SKM-1 (cell line): Measurements from ENCODE around the gene TP53I13.
A peak's percentile ranks its signal among the peaks of the same experiment; 100 is the strongest.

Experiments used
- DNase-seq: peaks from one replicate; lab custom pipeline; 2025; ENCODE audit not compliant: unreplicated experiment; lab: John Stamatoyannopoulos, UW

Gene TP53I13

GRCh38 chr17:29614349-29615047 lies 46.0 kb downstream of the TP53I13 start:
- DNase-seq: no peak

- DNase-seq: no peak
Measured at GRCh38 chr17:29615048-29615385, 46.5 kb downstream of the TP53I13 start.

GRCh38 chr17:29615492-29616299 lies 47.2 kb downstream of the TP53I13 start:
- peak; percentile 54 for DNase-seq

DNA sequence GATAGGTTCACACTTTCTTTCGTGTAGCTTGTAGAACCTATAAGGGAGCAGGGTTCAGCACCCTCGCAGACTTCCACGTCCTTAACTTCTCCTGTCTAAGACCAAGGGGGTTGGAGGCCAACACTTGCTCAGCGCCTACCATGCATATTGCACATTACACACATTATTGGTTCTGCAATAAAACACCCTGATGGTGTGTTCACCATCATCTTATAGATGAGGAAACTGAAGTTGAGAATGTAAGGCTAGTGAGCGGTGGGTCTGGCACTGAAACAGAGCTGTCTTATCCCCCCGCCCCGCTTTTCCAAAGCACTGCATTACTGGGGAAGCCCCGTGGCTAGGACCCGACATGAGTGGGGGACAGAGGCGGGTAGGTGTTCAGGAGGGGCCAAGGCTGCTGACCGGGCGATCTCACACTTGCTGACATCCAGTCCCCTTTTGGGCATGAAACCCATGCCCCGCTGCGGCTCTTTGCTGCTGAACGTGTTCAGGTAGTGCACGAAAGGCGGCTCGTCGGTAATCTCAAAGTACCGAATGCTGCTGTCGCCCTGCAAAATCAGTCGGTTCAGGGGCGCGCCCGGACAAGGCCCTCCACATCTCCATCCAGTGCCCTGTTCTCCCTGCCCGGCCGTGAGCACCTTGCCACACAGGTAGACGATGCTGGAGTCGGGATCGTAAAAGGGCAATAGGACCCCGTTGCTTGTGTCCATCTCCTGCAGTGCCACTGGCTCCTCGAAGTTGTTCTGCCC lies 48.0 kb downstream of the TP53I13 start:
- DNase-seq: no peak

DNA sequence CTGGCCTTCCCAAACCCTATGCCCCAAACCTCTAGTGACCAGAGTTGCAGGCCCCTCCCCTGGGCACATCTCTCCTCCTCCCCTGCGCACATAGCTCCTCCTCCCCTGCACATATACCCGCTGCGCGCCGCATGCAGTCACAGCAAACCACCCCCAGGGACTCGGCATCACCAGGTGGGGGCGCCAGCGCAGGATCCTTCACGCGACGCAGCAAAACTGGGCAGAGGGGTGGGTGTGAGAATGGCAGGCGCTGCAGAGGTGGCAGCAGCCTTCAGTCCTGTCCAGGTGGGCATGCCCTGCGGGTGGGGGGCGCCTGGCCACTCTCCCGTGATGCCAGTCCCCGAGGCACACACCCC lies 48.6 kb downstream of the TP53I13 start:
- peak; percentile 47 for DNase-seq

- DNase-seq: peak; percentile 60
Measured at GRCh38 chr17:29617481-29618271, 49.2 kb downstream of the TP53I13 start.

- DNase-seq: no peak
Measured at GRCh38 chr17:29618272-29619065, 50.0 kb downstream of the TP53I13 start.

DNA sequence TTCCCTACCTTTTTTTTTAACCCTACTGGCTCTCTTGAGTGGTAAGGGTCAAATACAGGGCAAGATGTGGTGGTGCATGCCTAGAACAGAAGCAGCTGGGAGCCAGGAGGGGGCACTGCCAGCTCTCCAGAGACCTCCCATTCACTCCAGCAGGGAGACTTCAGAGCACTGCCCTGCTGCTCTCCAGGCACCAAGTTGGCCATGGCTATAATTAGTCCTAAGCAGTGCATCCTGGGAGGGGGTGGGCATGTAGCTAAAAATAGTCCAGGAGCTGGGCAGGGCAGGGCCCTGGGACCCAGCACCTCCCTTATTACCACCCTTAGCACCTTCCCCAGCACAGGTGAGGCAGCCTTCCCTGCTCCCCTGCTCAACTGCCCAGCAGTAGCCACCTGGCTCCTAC lies 50.8 kb downstream of the TP53I13 start:
- DNase-seq: no peak

DNA sequence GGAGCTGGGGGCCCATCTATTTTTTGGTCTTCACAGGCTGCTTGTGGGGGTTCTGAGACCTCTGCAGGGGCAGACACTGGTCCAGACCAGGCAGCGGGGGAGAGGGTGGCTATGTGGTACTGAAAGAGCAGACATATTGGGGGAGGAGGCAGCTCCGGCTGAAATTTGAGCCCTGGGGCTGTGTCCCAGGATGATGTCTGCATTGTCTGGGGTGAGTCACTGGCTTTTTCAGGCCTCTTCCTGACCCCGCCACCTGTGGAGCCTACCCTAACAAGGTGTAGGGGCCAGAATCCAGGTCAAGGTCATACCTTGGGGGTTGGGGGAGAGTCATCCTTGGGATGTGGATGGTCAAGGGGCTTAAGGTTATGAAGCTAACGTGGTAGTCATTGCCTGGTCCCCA lies 51.8 kb downstream of the TP53I13 start:
- no peak for DNase-seq

- no peak for DNase-seq
Measured at GRCh38 chr17:29620779-29621500, 52.4 kb downstream of the TP53I13 start.

DNA sequence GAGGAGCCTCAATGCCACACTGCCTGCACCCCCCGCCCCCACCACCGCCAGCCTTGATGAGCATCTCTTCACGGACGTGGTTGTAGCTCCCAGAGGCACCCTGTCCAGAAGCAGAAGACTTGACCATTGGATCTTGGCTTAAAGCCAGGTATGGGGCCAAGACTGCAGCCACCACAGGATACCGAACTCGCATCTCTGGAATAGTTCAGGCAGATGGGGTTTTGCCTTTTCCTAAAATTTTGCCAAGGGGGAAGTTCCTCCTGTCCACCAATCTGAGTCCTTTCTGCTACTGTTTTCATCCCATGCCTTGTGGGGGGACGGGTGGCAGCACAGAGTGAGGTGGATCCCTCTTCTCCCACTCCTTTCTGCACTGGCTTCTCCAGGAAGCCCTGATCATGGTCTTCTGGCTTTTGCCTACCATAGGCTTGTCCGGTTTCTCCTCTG lies 53.3 kb downstream of the TP53I13 start:
- DNase-seq: no peak
